Activated CD8-positive, alpha-beta T cell treated with anti-CD3 and anti-CD28 coated beads for 36 hours (primary cell): Measurements from ENCODE around the gene APLNR. TPM values are rescaled to one million over a fixed set of nuclear protein-coding genes. Genes with fewer than 3 reads are reported as not detected.

Experiments used
- ATAC-seq: fragments of 200-7000 bp; cut with Tn5 transposase; one replicate; pipeline ENCODE4 v1.10.0; 2021; ENCODE audit warnings: mild to moderate bottlenecking, moderate library complexity
- CTCF ChIA-PET: fragments of 350-600 bp; sonication (Branson Sonifier 250); formaldehyde crosslinking; loops from one replicate; lab custom pipeline; 2021; ENCODE audit warnings: antibody characterized with exemption; lab: Charles Lee
- POLR2A ChIA-PET: fragments of 350-600 bp; sonication (Branson Sonifier 250); formaldehyde crosslinking; loops from one replicate; lab custom pipeline; 2021; ENCODE audit warnings: antibody characterized with exemption; lab: Charles Lee
- DNase-seq: peaks from one replicate; pipeline ENCODE4 v3.0.0-alpha.2; 2020
- H3K27ac Mint-ChIP-seq: one replicate; pipeline ENCODE4 v1.8.0; 2021; ENCODE audit warnings: mild to moderate bottlenecking, mixed read lengths
- H3K27me3 Mint-ChIP-seq: one replicate; pipeline ENCODE4 v1.8.0; 2021; ENCODE audit warnings: mixed read lengths
- H3K36me3 Mint-ChIP-seq: one replicate; pipeline ENCODE4 v1.8.0; 2021; ENCODE audit warnings: low read depth, mixed read lengths
- H3K4me1 Mint-ChIP-seq: one replicate; pipeline ENCODE4 v1.8.0; 2021; ENCODE audit warnings: low read depth, mixed read lengths
- H3K4me3 Mint-ChIP-seq: one replicate; pipeline ENCODE4 v1.8.0; 2021; ENCODE audit warnings: mild to moderate bottlenecking, moderate library complexity, mixed read lengths
- H3K9me3 Mint-ChIP-seq: one replicate; pipeline ENCODE4 v1.8.0; 2021; ENCODE audit warnings: mixed read lengths
- intact Hi-C: fragments of 100-400 bp; cut with micrococcal nuclease; formaldehyde crosslinking; loops from one replicate; pipeline ENCODE4 v1.10.0; 2022
- total RNA-seq, 2 experiments: library from RNA; stranded (reverse); gene quantifications; one replicate each; pipeline ENCODE4 v1.2.3, GENCODE V29; 2021
- TF ChIP-seq, protein P1 (sequence below): fragments of 200-600 bp; IDR thresholded peaks from one replicate; pipeline ENCODE4 v1.8.0; 2022; ENCODE audit warnings: antibody characterized with exemption, mild to moderate bottlenecking

The APLNR gene
- total RNA-seq, 2 experiments from 2014 or later, result not detected

DNA sequence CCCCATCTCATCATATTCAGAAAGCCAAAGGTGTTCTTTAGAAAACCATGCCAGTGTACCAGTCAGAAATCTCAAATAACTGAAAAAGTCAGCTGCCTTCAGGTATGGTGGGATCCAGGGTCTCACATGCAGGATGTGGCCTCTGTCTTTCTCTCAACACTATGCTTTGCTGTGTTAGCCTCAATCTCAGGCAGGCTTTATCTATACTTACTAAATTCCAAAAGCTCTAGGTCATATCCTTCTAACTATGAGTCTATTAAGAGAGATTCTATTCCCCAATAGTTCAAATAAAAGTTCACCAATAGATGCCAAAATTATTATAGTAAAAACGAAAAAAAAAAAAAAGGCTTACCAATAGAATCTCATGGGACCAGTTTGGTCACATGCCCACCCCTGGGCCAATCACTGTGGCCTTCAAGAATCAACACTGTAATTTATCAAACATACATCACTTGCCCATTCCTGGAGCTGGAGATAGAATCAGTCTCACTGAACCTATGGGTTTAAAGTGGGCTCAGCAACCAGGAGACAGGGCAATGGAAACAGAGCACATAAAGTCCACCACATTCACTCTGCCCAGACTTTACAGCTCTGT lies 38.0 kb upstream of the APLNR start:
- no peak for ATAC-seq
- no peak overlapping the region for H3K27ac Mint-ChIP-seq
- peaks cover 1% of the 10 kb centered on the region for H3K4me1 Mint-ChIP-seq
- H3K36me3 Mint-ChIP-seq, result no peaks in the 10 kb centered on the region
- TF ChIP-seq, protein P1, sequence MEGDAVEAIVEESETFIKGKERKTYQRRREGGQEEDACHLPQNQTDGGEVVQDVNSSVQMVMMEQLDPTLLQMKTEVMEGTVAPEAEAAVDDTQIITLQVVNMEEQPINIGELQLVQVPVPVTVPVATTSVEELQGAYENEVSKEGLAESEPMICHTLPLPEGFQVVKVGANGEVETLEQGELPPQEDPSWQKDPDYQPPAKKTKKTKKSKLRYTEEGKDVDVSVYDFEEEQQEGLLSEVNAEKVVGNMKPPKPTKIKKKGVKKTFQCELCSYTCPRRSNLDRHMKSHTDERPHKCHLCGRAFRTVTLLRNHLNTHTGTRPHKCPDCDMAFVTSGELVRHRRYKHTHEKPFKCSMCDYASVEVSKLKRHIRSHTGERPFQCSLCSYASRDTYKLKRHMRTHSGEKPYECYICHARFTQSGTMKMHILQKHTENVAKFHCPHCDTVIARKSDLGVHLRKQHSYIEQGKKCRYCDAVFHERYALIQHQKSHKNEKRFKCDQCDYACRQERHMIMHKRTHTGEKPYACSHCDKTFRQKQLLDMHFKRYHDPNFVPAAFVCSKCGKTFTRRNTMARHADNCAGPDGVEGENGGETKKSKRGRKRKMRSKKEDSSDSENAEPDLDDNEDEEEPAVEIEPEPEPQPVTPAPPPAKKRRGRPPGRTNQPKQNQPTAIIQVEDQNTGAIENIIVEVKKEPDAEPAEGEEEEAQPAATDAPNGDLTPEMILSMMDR, result no peak
- peaks cover 29% of the 10 kb centered on the region for H3K27me3 Mint-ChIP-seq
- POLR2A ChIA-PET, result no interaction called here
- H3K4me3 Mint-ChIP-seq, result no peak overlapping the region
- peaks cover 6% of the 10 kb centered on the region for H3K9me3 Mint-ChIP-seq
- DNase-seq, result no peak
- CTCF ChIA-PET, result no interaction called here
- intact Hi-C loops, result no loop called here

DNA sequence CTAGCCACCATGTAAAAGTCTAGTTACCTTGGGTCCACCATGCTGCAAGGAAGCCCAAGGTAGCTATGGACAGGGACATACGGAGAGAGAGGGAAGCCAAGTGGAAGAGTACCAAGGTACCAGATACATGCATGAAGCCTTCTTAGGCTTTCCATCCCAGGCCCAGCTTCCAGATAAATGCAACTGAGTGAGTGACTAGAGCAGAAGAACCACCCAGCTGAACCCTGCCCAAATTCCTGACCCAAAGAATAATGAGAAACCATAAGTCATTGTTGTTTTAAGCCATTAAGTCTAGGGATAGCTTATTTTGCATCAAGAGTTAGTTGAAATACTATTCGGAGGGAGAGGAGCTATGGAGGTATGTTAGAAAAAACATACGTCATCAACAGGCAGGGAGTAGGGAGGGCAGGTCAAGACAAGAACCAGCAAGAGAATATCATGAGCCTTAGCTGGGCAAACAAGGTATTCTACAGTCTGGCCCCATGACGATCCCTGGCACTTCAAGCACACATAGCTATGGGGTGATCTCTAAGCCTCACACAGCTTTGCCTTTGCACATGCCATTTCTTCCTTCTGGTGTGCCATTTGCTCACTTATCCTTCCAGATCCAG lies 36.5 kb upstream of the APLNR start:
- no peak overlapping the region for H3K4me3 Mint-ChIP-seq
- CTCF ChIA-PET, result interaction anchor here (1.1 to 2.1 kb wide), 3 partner anchors 13 to 432 kb away, joined by 3 to 8 read pairs (median 6); no protein-coding TSS in a partner anchor
- H3K4me1 Mint-ChIP-seq, result peaks cover 1% of the 10 kb centered on the region
- no peak overlapping the region for H3K27ac Mint-ChIP-seq
- H3K9me3 Mint-ChIP-seq, result peaks cover 6% of the 10 kb centered on the region
- intact Hi-C loops, result no loop called here
- TF ChIP-seq, protein P1, result no peak
- no peak for DNase-seq
- H3K27me3 Mint-ChIP-seq, result peaks cover 31% of the 10 kb centered on the region
- ATAC-seq, result no peak
- POLR2A ChIA-PET, result no interaction called here
- no peaks in the 10 kb centered on the region for H3K36me3 Mint-ChIP-seq

DNA sequence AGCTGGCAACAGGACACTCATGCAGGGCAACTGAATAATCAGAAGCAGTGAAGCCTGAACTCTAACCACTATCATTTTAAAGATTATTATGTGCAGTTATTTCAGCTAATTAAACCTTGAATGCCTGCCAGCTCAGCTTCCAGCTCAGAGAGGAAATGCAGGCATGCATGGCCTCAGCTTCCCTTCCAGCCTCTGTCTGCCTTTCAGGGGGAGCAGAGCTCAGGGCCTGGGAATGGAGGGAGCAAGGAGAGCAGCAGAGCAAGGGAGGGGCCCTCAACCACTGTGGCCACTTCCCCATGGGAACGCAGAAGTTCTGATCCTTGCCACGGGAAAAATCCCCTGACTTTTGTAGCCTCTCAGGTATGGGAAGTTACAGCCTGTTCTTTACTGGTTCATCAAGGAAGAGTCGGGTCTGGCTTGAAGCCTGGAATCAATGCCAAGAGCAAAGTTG lies 32.5 kb upstream of the APLNR start:
- DNase-seq, result no peak
- intact Hi-C loops, result no loop called here
- Mint-ChIP-seq H3K27ac (no peak overlapping the region), H3K4me3 (no peak overlapping the region), H3K36me3 (no peaks in the 10 kb centered on the region), H3K27me3 (peaks cover 14% of the 10 kb centered on the region), H3K4me1 (no peaks in the 10 kb centered on the region), H3K9me3 (peaks cover 26% of the 10 kb centered on the region)
- ATAC-seq, result no peak
- ChIA-PET CTCF (interaction anchor here (1.6 kb wide), 1 partner anchor 20 kb away, joined by 10 read pairs; no protein-coding TSS in a partner anchor), POLR2A (no interaction called here)
- TF ChIP-seq, protein P1, result no peak

DNA sequence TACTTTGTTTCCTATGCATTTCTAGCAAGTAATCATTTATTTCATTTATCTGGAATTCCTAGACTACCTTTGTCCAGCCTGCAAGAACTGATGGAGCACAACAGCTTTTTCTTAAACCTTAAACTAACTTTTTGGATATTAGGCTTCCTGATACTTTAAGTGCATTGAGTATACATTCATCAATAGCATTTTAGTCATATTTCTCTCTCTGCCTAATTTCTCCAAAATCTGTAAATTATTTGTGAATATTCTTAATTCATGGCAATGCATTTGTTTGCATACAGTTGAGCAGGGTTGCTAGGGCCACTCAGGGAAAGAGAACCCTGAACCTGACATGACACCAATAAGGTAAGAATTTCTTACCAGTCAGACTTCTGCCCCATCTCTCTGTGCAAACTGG lies 29.1 kb upstream of the APLNR start:
- ChIA-PET CTCF (no interaction called here), POLR2A (no interaction called here)
- DNase-seq, result no peak
- intact Hi-C loops, result no loop called here
- Mint-ChIP-seq H3K4me3 (no peak overlapping the region), H3K4me1 (no peaks in the 10 kb centered on the region), H3K36me3 (no peaks in the 10 kb centered on the region), H3K27ac (no peak overlapping the region), H3K9me3 (peaks cover 20% of the 10 kb centered on the region), H3K27me3 (peaks cover 13% of the 10 kb centered on the region)
- no peak for ATAC-seq
- TF ChIP-seq, protein P1, result no peak

DNA sequence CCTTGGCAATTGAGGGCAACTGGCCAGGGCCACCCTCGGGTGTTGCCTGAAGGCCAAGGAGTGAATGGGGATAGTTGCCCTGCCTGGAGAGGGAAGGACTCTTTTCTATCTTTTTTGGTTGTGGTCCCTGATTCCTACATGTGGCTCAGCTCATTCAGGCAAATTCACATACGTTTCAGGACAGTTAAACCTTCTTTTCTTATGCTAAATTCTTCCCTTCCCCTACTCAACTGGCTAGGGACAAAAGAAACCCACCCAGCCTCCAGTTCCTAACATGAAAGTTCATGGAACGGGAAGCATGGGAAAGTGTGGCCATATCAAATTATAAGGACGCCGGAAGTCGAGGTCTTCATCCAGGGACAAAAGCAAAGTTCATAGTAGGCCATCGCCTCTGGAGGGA lies 26.3 kb upstream of the APLNR start:
- Mint-ChIP-seq H3K36me3 (no peaks in the 10 kb centered on the region), H3K27ac (no peak overlapping the region), H3K4me1 (no peaks in the 10 kb centered on the region), H3K27me3 (peaks cover 5% of the 10 kb centered on the region), H3K9me3 (peaks cover 19% of the 10 kb centered on the region), H3K4me3 (no peak overlapping the region)
- DNase-seq, result no peak
- ATAC-seq, result no peak
- ChIA-PET POLR2A (interaction anchor here (0.5 to 0.9 kb wide), 2 partner anchors 62 to 153 kb away, joined by 3 to 4 read pairs; partner anchors contain the start of gene TNKS1BP1), CTCF (interaction anchor here (0.9 to 2.1 kb wide), 2 partner anchors 10 to 14 kb away, joined by 3 to 10 read pairs; no protein-coding TSS in a partner anchor)
- TF ChIP-seq, protein P1, result no peak
- intact Hi-C loops, result no loop called here
